ENCODE results near the gene ALG9. TPM values are rescaled to one million over a fixed set of nuclear protein-coding genes. Genes with fewer than 3 reads are reported as not detected.
"Not testable (repeated sequence)": the region's sequence is repeated elsewhere in the genome, so short reads cannot be mapped to it uniquely, and the experiment has no call there.

Gene ALG9
- total RNA-seq, 1 donor from 2014 or later = 44.4 TPM

GRCh38 chr11:111774955-111775710, 96.2 kb downstream of the ALG9 start:
- H3K4me3 ChIP-seq (ENCODE audit: low read length in 3 of 3) = no peak overlapping the region
- no peak overlapping the region for H3K9ac ChIP-seq (ENCODE audit: low read depth in 1 of 3, low read length in 3 of 3)
- H3K27ac ChIP-seq (ENCODE audit: low read depth, low read length) = peak overlapping the region; percentile 42
- H3K9me3 ChIP-seq (ENCODE audit: control insufficient read depth in 3 of 3, low read length in 3 of 3) = no peaks in the 10 kb centered on the region
- H3K4me1 ChIP-seq (ENCODE audit: control insufficient read depth in 3 of 3, insufficient read depth in 3 of 3, low read length in 3 of 3) = peaks cover 0 to 3% (median 3%) of the 10 kb centered on the region in 3 donors
- no peaks in the 10 kb centered on the region for H3K36me3 ChIP-seq (ENCODE audit: control insufficient read depth in 3 of 3, insufficient read depth in 3 of 3, low read length in 3 of 3)
- no peaks in the 10 kb centered on the region for H3K27me3 ChIP-seq (ENCODE audit: control insufficient read depth in 3 of 3, insufficient read depth in 3 of 3, low read length in 3 of 3)

GRCh38 chr11:111772535-111772934, 98.8 kb downstream of the ALG9 start:
- H3K27ac ChIP-seq (ENCODE audit: low read depth, low read length) = no peak overlapping the region
- no peak overlapping the region for H3K9ac ChIP-seq (ENCODE audit: low read depth in 1 of 3, low read length in 3 of 3)
- H3K9me3 ChIP-seq (ENCODE audit: control insufficient read depth in 3 of 3, low read length in 3 of 3) = no peaks in the 10 kb centered on the region
- H3K36me3 ChIP-seq (ENCODE audit: control insufficient read depth in 3 of 3, insufficient read depth in 3 of 3, low read length in 3 of 3) = no peaks in the 10 kb centered on the region
- H3K4me3 ChIP-seq (ENCODE audit: low read length in 3 of 3) = no peak overlapping the region
- peaks cover 0 to 3% (median 3%) of the 10 kb centered on the region in 3 donors for H3K4me1 ChIP-seq (ENCODE audit: control insufficient read depth in 3 of 3, insufficient read depth in 3 of 3, low read length in 3 of 3)
- no peaks in the 10 kb centered on the region for H3K27me3 ChIP-seq (ENCODE audit: control insufficient read depth in 3 of 3, insufficient read depth in 3 of 3, low read length in 3 of 3)

DNA sequence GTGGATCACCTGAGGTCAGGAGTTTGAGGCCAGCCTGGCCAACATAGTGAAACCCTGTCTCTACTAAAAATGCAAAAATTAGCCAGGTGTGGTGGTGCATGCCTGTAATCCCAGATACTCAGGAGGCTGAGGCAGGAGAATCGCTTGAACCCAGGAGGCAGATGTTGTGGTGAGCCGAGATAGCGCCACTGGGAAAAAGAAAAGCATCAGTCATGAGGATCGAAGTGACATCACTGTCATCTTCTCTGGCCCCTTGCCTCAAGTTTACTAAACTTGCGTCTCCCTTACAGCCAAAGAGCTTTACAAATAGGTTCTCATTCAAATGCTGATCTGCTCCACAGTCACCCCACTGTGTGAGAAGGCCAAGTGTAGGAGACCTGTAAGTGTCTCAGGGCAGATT, 100.2 kb downstream of the ALG9 start:
- not testable (repeated sequence) for H3K9ac ChIP-seq (ENCODE audit: low read depth in 1 of 3, low read length in 3 of 3); H3K27ac ChIP-seq (ENCODE audit: low read depth, low read length); H3K27me3 ChIP-seq (ENCODE audit: control insufficient read depth in 3 of 3, insufficient read depth in 3 of 3, low read length in 3 of 3); H3K4me3 ChIP-seq (ENCODE audit: low read length in 3 of 3); H3K9me3 ChIP-seq (ENCODE audit: control insufficient read depth in 3 of 3, low read length in 3 of 3); H3K36me3 ChIP-seq (ENCODE audit: control insufficient read depth in 3 of 3, insufficient read depth in 3 of 3, low read length in 3 of 3)
- peaks cover 0 to 13% (median 8%) of the 10 kb centered on the region in 3 donors for H3K4me1 ChIP-seq (ENCODE audit: control insufficient read depth in 3 of 3, insufficient read depth in 3 of 3, low read length in 3 of 3)

DNA sequence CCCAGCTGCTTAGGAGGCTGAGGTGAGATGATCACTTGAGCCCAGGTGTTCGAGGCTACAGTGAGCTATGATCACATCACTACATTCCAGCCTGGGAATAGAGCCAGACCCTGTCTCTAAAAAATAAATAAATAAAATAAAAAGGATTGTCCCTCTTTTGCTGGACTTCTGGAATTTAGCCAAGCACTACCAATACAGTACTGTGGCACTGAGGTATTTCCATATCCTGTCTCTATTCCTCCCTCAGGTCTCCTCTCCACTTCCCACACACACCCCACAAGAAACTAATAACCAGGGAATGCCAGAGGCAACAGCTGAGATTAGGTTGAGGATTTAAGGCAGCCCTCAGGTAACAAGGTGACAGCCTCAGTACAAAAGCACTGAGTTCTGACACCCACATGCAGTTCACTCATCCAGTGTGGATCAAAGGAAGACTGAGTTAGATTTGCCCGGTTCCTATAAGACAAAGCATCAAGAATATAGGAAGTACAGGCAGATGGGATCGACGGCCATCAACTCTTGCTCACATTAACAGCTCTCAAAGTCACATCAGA, 100.7 kb downstream of the ALG9 start:
- Histone ChIP-seq H3K36me3 (ENCODE audit: control insufficient read depth in 3 of 3, insufficient read depth in 3 of 3, low read length in 3 of 3) (no peaks in the 10 kb centered on the region), H3K9me3 (ENCODE audit: control insufficient read depth in 3 of 3, low read length in 3 of 3) (no peaks in the 10 kb centered on the region), H3K4me3 (ENCODE audit: low read length in 3 of 3) (no peak overlapping the region), H3K27me3 (ENCODE audit: control insufficient read depth in 3 of 3, insufficient read depth in 3 of 3, low read length in 3 of 3) (no peaks in the 10 kb centered on the region), H3K9ac (ENCODE audit: low read depth in 1 of 3, low read length in 3 of 3) (no peak overlapping the region), H3K27ac (ENCODE audit: low read depth, low read length) (no peak overlapping the region), H3K4me1 (ENCODE audit: control insufficient read depth in 3 of 3, insufficient read depth in 3 of 3, low read length in 3 of 3) (peaks cover 0 to 13% (median 8%) of the 10 kb centered on the region in 3 donors)

GRCh38 chr11:111766834-111767142, 104.6 kb downstream of the ALG9 start:
- peak overlapping the region; percentile 71 to 95 (median 89) for H3K9ac ChIP-seq (ENCODE audit: low read depth in 1 of 3, low read length in 3 of 3)
- H3K9me3 ChIP-seq (ENCODE audit: control insufficient read depth in 3 of 3, low read length in 3 of 3) = no peaks in the 10 kb centered on the region
- no peaks in the 10 kb centered on the region for H3K27me3 ChIP-seq (ENCODE audit: control insufficient read depth in 3 of 3, insufficient read depth in 3 of 3, low read length in 3 of 3)
- peak overlapping the region; percentile 90 to 91 (median 91) for H3K4me3 ChIP-seq (ENCODE audit: low read length in 3 of 3)
- peak overlapping the region; percentile 84 for H3K27ac ChIP-seq (ENCODE audit: low read depth, low read length)
- peaks cover 10 to 20% (median 12%) of the 10 kb centered on the region in 3 donors for H3K4me1 ChIP-seq (ENCODE audit: control insufficient read depth in 3 of 3, insufficient read depth in 3 of 3, low read length in 3 of 3)
- H3K36me3 ChIP-seq (ENCODE audit: control insufficient read depth in 3 of 3, insufficient read depth in 3 of 3, low read length in 3 of 3) = peaks cover 16 to 20% (median 18%) of the 10 kb centered on the region in 3 donors

- peaks cover 19 to 24% (median 23%) of the 10 kb centered on the region in 3 donors for H3K36me3 ChIP-seq (ENCODE audit: control insufficient read depth in 3 of 3, insufficient read depth in 3 of 3, low read length in 3 of 3)
- H3K27ac ChIP-seq (ENCODE audit: low read depth, low read length) = peak within 1 kb of the TSS; percentile 84
- H3K4me3 ChIP-seq (ENCODE audit: low read length in 3 of 3) = peak within 1 kb of the TSS; percentile 90 to 91 (median 91)
- H3K4me1 ChIP-seq (ENCODE audit: control insufficient read depth in 3 of 3, insufficient read depth in 3 of 3, low read length in 3 of 3) = peaks cover 12 to 20% (median 13%) of the 10 kb centered on the region in 3 donors
- peak within 1 kb of the TSS; percentile 88 to 95 (median 89) for H3K9ac ChIP-seq (ENCODE audit: low read depth in 1 of 3, low read length in 3 of 3)
- H3K9me3 ChIP-seq (ENCODE audit: control insufficient read depth in 3 of 3, low read length in 3 of 3) = no peaks in the 10 kb centered on the region
- no peaks in the 10 kb centered on the region for H3K27me3 ChIP-seq (ENCODE audit: control insufficient read depth in 3 of 3, insufficient read depth in 3 of 3, low read length in 3 of 3)
These were observed 105.2 kb downstream of the ALG9 start, which contains the start of gene PPP2R1B for GRCh38 chr11:111765984-111766833. Gene PPP2R1B, minus strand, starts transcription at chr11:111766389. Its CDS starts 28 bp downstream, at chr11:111766361.

DNA sequence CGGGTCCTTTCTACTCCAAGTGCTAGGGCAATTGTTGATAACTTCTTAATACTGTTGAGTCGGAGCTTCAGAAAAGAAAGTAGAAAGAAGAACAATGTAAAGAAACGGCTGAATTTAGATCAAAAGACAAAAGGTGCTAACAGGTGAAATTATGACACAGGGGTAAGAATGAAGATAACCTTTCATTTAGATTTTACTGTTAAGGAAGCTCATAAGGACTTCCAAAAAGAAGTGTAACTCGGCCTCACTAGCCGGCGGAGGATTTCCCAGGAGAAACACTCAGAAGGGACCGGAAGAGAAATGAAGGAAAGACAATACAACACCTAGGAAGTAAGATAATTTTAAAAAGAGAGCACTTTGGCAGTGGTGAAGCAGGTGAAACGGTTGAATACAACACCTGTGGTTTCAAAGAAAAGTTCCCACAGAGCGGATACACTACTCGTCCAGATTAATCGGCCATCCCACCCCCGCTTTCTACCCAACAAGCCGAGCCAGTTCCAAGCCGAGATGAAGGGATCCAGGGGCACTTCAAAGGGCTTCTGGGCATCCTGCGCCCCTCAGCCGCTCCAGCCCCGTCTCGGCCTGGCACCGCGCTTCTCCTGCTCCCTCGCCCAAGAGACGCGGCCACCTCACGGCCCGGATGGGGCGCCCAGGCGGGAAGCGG, 105.9 kb downstream of the ALG9 start:
- Histone ChIP-seq H3K36me3 (ENCODE audit: control insufficient read depth in 3 of 3, insufficient read depth in 3 of 3, low read length in 3 of 3) (peaks cover 24 to 31% (median 31%) of the 10 kb centered on the region in 3 donors), H3K4me1 (ENCODE audit: control insufficient read depth in 3 of 3, insufficient read depth in 3 of 3, low read length in 3 of 3) (peaks cover 12 to 20% (median 13%) of the 10 kb centered on the region in 3 donors), H3K9ac (ENCODE audit: low read depth in 1 of 3, low read length in 3 of 3) (peak overlapping the region; percentile 88 to 95 (median 89)), H3K27me3 (ENCODE audit: control insufficient read depth in 3 of 3, insufficient read depth in 3 of 3, low read length in 3 of 3) (no peaks in the 10 kb centered on the region), H3K27ac (ENCODE audit: low read depth, low read length) (peak overlapping the region; percentile 84), H3K9me3 (ENCODE audit: control insufficient read depth in 3 of 3, low read length in 3 of 3) (no peaks in the 10 kb centered on the region), H3K4me3 (ENCODE audit: low read length in 3 of 3) (peak overlapping the region; percentile 90 to 91 (median 91))

GRCh38 chr11:111764621-111765020, 106.8 kb downstream of the ALG9 start:
- peaks cover 32 to 39% (median 38%) of the 10 kb centered on the region in 3 donors for H3K36me3 ChIP-seq (ENCODE audit: control insufficient read depth in 3 of 3, insufficient read depth in 3 of 3, low read length in 3 of 3)
- H3K27ac ChIP-seq (ENCODE audit: low read depth, low read length) = no peak overlapping the region
- H3K4me3 ChIP-seq (ENCODE audit: low read length in 3 of 3) = peak overlapping the region; percentile 23 to 91 (median 48)

DNA sequence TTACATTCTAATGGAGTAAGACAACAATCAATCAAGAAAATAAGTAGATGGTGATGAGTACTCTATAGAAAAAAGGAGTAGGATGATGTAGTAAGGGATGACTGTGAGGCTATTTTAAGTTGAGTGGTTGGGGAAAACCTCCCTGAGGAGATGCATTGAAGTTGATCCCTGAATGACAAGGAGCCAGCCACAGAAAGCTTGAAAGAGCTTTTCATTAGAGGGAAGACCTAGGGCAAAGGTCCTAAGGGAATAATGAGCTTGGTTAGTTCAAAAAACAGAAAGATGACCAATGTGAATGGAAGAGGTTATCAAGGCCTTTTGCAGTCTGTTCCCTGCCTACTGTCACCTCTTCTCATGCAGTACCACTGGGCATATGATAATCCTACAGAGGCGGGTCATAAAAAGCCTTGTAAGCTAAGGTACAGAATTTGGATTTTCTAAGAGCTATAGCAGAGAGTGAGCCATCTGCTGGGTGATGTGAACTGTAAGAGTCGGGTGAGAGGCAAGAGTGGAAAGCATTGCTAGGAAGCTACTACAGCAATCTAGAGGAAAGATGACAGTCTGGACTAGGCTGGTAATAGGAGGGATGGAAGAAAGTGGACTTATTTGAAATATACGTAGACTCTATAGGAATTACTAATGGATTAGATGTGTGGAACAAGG, 108.3 kb downstream of the ALG9 start:
- Histone ChIP-seq H3K27ac (ENCODE audit: low read depth, low read length) (no peak overlapping the region), H3K36me3 (ENCODE audit: control insufficient read depth in 3 of 3, insufficient read depth in 3 of 3, low read length in 3 of 3) (peaks cover 36 to 52% (median 47%) of the 10 kb centered on the region in 3 donors)

More at GRCh38 chr11:111764621-111765020, 106.8 kb downstream of the ALG9 start:
- Histone ChIP-seq H3K9ac (ENCODE audit: low read depth in 1 of 3, low read length in 3 of 3) (peak overlapping the region in 2 of 3 donors; percentile 88 to 89), H3K27me3 (ENCODE audit: control insufficient read depth in 3 of 3, insufficient read depth in 3 of 3, low read length in 3 of 3) (no peaks in the 10 kb centered on the region), H3K4me1 (ENCODE audit: control insufficient read depth in 3 of 3, insufficient read depth in 3 of 3, low read length in 3 of 3) (peaks cover 12 to 20% (median 13%) of the 10 kb centered on the region in 3 donors), H3K9me3 (ENCODE audit: control insufficient read depth in 3 of 3, low read length in 3 of 3) (no peaks in the 10 kb centered on the region)

More for the DNA sequence above, 108.3 kb downstream of the ALG9 start:
- H3K9me3 ChIP-seq (ENCODE audit: control insufficient read depth in 3 of 3, low read length in 3 of 3) = no peaks in the 10 kb centered on the region
- no peaks in the 10 kb centered on the region for H3K27me3 ChIP-seq (ENCODE audit: control insufficient read depth in 3 of 3, insufficient read depth in 3 of 3, low read length in 3 of 3)
- no peak overlapping the region for H3K9ac ChIP-seq (ENCODE audit: low read depth in 1 of 3, low read length in 3 of 3)
- H3K4me1 ChIP-seq (ENCODE audit: control insufficient read depth in 3 of 3, insufficient read depth in 3 of 3, low read length in 3 of 3) = peaks cover 12 to 20% (median 13%) of the 10 kb centered on the region in 3 donors
- H3K4me3 ChIP-seq (ENCODE audit: low read length in 3 of 3) = no peak overlapping the region
